A549 treated with RU486 at 1 μM for 4 hours (cell line): Measurements from ENCODE around the gene CEP70. TPM values are rescaled to one million over a fixed set of nuclear protein-coding genes. Genes with fewer than 3 reads are reported as not detected.

Source experiments
- total RNA-seq: library from RNA; stranded (reverse); fragments of 200-300 nt; extraction: Qiagen RNA extraction; gene quantifications from 5 replicates; pipeline ENCODE4 v1.2.3, GENCODE V29; 2022; ENCODE audit warnings: low read depth

CEP70 gene, protein sequence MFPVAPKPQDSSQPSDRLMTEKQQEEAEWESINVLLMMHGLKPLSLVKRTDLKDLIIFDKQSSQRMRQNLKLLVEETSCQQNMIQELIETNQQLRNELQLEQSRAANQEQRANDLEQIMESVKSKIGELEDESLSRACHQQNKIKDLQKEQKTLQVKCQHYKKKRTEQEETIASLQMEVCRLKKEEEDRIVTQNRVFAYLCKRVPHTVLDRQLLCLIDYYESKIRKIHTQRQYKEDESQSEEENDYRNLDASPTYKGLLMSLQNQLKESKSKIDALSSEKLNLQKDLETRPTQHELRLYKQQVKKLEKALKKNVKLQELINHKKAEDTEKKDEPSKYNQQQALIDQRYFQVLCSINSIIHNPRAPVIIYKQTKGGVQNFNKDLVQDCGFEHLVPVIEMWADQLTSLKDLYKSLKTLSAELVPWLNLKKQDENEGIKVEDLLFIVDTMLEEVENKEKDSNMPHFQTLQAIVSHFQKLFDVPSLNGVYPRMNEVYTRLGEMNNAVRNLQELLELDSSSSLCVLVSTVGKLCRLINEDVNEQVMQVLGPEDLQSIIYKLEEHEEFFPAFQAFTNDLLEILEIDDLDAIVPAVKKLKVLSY
- 2.7 to 9.2 TPM (median 6.5 TPM) in 5 replicates for total RNA-seq

DNA sequence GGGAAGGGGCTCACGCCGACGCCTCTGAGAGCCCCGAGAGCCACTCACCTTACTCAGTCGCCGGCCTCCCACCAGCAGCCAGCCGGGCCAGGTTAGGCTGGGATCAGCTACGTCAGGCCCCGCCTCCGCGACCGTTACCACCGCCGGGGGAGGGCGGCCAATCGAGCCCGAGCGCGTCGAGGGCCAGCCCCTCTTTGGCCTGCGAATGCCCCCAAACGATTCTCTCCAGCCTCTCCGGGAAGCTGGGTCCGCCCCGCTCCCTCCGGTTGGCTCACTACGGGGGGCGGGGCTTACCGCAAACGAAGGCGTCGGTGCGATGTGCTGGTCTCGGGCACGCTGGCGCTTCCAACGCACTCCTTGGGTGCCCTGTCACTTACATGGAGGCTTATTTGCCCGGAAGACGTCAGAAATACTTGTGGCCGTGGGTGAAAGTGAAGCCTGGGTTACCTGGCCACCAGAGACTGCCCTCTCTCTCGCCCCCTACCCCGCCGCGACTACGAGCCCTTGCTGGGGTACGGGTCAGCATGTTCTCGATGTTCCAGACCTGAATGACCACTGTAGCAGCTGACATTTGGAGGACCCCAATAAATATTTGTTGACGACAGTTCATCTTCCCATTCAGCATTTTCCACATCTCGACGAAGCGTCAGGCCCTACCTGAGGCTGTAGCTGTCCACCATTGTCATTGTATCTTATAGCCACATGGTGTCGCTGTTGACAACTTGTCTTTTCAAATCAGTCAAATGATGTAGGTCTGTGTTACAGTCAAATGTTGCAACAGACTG lies at the start of gene CEP70:
TSS of gene CEP70 (minus strand) at position 111 of the 785 bp plus-strand sequence. CDS start 21,333 bp downstream, outside the sequence.

DNA sequence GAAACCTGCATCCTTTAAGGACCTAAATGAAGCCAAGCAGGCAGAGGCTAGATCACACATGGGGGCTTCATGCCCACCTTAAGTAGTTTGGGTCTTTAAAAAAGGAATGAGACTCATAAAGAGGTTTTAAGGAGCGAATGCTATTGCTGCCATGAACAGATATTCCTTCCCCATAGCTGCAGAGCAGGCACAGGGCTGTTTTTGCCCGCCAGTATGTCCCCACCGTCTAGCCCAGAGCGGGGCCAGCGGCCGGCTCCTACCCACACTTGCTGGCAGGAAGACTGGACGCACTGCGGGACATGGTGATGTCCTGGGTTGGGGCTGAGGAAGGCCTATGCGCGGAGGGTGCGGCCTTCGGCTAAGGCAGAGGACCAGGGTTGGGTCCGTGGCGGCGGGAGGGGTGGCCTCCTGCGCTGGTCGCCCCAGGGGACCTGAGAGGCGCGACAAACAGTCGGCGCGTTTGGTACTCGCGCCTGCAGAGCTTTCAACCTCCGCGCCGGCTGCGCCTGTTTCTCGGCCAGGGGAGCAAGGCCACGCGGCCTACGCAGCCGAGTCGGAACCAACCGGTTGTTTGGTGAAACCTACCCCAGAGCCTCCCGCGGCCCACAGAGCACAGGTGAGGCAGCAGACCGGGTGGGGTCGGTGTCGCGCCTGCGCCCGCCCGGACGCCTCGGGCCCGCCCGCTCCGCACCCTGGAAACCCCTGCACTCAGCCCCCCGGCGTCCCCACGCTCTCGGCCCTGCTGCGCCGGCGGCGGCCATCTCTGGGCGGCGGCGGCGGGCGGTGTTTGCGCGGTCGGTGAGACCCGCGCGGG lies 14.5 kb upstream of the CEP70 start, which contains the start of gene FAIM:
TSS of gene FAIM (plus strand) at position 450 of the 814 bp plus-strand sequence. CDS start 10,956 bp downstream, outside the sequence.

Other genes starting within 250 kb of the CEP70 start
- gene MRAS, start 245.7 kb downstream of the CEP70 start, total RNA-seq: 7.1 to 12.2 TPM (median 8.5 TPM) in 5 replicates
- 0.57 to 0.88 TPM (median 0.76 TPM) in 5 replicates for gene ESYT3, start 159.6 kb downstream of the CEP70 start, total RNA-seq
- gene FAIM, start 14.5 kb upstream of the CEP70 start, total RNA-seq: 16.5 to 27.5 TPM (median 21.2 TPM) in 5 replicates
- gene PIK3CB, start 240.7 kb upstream of the CEP70 start, total RNA-seq: 9.2 to 22.3 TPM (median 17.7 TPM) in 5 replicates